HG03175 (cell line): ENCODE results near the gene FARS2.

Source experiments
- ATAC-seq: cut with Tn5 transposase; IDR thresholded peaks from one replicate; pipeline ENCODE4 v1.9.1; 2021; ENCODE audit warnings: mild to moderate bottlenecking, moderate library complexity; ENCODE audit not compliant: unreplicated experiment

Gene FARS2

DNA sequence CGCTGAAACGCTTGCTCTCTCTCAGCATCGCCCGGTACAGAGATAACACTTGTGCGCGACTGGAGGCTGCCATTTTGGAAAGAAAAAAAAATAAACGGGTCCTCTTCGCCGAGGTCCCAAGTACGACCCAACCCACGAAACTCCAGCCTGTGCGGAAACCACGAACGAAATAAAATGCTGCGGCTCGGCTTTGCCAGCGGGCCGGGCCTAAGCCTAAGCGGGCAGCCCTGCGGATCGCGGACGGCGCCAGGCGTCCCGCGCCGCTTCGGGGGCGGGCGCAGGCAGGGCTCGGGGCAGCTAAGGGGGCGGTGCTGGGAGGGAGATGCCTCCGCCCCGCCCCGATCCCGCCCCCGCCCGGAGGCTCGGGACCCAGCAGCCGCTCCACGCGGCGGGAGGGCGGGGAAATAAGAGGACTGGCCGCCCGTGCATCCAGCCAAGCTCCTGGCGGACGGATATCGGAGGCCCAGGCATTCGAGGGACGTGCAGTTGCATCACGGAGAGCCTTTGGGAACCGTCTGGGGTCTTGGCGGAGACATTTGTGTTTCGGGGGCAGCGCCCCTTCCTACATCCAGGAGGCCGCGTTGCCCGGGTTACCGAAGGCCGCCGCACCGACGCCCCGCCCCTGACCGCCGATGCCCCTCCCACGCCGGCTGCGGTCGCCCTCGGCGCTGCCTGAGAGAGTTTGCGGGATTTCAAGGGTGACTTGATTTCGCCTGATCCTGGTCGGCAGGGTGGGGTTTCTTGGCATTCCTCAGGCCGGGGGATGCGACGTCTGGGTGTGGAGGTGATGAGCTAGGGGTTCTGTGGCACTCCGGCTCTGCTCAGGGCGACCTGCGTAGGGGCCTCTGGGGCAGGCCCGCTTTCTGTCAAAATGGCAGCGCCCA is at the start of gene FARS2, which contains the start of gene LYRM4:
FARS2 (plus strand) TSS at position 853 of the 884 bp plus-strand sequence.
LYRM4 (minus strand) TSS at position 290 of the 884 bp plus-strand sequence; CDS start at position 73, 217 bp downstream.
- peak; percentile 80 for ATAC-seq

DNA sequence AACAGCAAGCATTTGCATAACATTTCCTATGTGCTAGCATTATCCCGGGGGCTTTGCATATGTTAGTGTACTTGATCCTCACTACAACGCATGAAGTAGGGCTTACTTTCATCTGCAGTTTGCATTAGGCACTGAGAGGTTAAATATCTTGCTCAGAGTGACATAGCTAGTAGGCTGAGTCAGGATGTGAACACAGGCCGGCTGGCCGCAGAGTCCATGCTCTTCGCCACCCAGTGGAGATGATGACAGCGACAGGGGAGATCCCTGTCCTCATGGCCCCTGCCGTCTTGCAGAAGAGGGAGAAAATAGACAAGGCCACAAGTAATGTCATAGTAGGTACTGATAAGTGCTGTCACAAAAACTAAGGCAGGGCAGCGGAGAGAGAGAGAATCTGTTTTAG is 47.5 kb upstream of the FARS2 start:
- ATAC-seq, result no peak

DNA sequence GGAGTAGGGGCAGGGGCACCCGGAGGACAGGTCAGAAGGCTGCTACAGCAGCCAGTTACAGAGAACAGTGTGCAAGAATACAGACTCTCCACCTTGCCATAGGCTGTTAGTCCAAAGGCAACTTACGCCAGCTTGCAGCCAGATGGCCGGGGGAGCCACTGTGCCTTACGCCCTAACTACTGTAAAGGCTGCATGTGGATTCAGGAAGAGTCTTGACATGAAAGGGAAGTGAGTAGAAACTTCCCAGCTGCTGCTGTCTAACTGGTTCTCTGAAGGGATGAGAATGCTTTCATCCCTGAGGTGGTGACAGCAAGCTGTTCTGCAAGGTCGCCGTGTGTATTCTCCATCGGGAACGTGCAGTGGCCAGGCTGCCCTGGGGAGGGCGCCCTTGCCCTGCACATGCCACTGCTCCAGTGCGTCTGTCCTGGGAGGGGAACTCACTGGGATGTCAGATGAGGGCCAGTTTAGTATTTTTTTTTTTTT is 46.7 kb upstream of the FARS2 start:
- ATAC-seq, result no peak

DNA sequence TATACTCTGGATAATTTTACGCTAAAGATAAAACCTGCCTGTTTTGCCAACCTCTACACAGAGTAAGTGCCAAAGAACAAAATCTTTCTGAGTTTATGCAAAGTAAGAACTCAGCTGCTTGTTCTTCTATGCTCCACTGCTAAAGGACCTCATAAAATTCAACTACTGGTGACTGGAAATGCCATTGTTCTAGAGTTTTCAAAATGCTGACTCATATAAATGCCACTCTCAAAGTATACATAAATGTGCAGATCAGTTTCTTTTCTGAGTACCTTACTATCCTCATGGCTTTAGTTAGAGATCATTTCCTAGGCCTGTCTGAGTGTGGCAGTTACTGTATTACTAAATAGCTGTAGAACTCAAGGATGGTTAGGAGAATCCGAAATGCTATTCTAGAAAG is 46.2 kb upstream of the FARS2 start:
- no peak for ATAC-seq

DNA sequence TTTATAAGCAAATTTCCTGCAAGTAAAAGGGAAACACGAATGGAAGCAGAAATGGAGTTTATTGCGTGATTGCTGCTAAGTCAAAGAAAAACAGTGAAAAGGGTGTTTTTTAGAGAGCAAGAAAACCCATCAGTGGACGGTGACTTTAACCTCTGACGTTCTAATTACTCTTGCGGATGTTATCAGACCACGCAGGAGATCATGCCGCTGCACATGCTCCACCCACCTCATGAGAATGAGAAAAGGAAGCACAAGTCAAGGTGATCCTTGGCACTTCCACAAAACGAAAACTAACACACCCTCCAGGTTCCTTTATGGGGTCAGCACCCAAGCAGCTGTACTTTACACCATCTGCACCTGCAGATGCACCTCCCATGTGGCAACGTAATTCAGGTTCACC is 45.5 kb upstream of the FARS2 start:
- no peak for ATAC-seq

DNA sequence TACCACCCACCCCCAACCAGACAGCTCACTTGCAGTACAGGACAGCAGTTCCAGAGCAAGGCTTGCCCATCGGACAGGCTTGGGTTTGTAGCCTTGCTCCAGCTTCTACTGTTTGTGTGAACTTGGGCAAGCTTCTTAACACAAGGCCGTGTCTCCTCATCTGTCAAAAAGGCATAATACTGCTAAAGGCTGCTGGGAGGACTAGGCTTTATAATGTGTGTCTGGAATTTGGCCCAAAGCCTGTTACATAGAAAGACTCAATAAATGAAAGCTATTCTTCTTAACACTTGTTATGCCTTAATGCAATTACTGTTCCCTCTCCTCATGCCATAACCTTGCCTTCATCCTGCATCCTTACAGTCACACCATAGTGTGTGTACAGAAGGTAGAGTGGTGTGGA is 44.0 kb upstream of the FARS2 start:
- no peak for ATAC-seq

DNA sequence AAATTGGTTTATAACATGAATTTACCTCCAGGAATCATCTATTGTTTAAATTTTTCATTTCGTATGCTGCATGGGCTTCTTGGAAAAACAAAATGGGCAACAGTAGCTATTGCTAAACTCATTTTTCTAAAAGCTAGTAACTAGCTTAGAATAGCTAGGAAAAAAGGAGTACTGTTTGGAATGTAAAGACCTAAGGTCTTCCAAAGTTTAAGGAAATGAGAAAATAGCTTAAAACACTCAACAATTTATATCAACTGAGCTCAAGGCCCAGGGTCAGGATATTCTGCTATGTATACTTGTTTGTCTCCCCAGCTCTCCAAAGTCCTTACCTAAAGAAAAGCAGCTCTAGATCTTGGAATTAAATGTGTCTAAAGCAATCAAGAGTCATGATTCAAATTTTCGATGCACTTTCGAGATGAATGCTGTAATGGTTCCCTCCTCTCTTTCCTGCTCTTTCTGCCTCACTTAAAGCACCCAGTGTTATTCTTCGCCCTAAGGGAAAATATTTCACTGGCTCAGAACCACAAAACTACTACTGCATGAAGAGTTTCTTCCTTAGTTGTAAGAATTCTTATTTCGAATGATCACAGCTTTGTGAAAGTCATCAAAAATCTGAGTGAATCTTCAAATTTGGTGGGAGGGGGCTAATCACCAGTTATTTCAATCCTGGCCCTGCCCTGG is 42.2 kb upstream of the FARS2 start:
- ATAC-seq, result no peak

DNA sequence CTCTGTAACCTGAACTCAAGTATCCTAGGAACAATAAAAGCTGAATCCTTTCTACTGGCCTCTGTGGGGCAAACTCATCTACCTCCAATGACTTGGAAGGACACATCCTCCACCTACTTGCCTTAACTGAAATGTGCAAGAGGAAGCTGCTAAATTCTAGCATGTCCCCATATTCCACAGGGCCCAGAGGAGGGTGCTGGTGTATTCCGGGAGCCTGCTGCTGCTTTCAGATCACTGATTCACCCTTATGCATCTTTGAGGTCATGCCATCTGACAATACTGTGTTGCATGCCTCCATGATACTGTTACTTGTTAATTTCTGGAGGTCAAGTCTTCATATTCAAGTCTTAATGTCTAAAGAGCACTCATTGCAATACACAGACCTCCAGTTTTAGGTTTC is 40.9 kb upstream of the FARS2 start:
- no peak for ATAC-seq

DNA sequence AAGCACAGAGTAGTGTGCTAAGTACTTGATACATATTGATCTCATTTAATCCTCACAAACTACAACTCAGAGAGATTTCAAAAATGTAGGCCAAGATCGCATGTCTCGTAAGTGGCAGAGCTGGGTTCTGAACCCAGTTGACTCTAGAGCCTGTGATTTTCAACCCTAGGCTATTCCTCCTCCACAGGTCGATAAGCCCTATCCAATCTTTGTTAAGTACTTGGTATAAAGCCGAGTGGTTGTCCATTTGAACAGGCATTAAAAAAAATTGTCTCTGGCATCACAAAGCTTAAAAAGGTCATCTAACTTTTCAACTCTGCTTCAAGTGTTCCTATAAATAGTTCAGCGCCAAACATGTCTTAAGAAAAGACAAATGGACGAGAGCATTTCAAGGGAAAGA is 38.0 kb upstream of the FARS2 start:
- no peak for ATAC-seq

DNA sequence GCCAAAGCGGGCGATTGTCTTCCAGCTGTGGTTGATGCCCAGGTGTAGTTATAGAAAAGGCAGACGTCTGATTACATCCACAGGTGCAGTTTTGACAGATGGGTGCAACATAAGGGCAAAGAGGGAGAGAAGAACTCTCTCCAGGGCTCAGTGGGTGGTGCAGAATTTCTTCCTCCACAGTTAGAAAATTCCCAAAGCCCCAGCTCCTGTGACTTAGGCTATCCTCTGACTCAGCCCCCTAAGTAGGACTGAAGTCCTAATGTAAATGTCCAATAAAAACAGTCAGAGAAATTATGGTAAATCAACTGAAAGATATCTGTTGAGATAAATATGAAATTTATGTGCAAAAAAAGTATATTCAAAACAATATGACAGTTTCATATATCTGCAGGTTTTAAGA is 32.0 kb upstream of the FARS2 start:
- no peak for ATAC-seq

DNA sequence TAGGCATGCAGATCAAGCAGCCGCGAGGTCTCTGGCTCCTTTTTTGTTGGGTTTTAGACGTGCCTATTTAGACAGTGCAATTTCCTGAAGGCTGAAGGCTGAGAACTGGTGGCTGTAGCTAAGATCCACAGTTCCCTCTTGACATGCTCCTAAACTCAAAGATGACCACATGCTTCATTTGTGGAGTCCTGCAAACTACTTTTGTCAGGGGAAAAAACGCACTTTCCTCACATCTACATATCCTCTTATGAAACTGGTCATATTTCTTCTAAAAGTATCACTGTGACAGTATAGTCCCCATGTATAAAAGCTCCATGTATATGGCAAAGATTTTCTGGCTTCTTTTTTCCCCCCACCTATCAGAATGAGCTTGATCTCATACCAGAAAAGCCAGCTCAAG is 31.2 kb upstream of the FARS2 start:
- ATAC-seq, result no peak

DNA sequence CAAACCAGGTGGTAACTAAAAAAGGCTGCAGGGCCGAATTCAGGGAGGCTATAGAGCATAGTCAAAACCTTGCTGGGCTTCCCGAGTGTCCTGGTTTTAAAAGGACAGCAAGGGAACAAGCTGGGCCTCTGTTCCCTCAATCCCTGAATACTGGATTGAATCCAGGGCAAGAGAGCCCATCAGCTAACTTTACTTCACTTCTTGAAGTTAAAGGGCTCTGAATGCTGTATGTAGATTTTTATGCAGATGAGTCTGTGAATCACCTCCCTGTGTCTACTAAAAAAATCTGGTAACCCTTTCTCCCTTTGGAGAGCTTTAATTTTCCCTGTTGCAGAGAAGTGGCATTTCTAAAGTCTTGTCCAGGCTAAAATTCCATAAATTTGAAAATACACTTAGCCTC is 30.0 kb upstream of the FARS2 start:
- no peak for ATAC-seq

DNA sequence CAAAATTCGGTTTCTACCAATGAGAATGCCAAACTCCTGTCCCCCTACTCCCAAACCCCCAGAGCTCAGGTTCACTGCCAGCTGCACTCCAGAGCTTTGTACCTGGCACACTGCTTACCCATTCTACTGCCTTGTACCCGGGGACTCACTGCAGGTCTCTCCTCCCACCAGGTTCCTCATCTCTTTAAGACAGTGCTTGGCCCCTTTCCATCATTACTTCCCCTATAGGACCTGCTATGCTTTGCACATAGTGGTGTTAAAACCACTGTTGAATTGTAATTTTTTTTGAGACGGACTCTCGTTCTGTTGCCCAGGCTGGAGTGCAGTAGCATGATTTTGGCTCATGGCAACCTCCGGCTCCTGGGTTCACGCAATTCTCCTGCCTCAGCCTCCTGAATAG is 26.4 kb upstream of the FARS2 start:
- no peak for ATAC-seq

DNA sequence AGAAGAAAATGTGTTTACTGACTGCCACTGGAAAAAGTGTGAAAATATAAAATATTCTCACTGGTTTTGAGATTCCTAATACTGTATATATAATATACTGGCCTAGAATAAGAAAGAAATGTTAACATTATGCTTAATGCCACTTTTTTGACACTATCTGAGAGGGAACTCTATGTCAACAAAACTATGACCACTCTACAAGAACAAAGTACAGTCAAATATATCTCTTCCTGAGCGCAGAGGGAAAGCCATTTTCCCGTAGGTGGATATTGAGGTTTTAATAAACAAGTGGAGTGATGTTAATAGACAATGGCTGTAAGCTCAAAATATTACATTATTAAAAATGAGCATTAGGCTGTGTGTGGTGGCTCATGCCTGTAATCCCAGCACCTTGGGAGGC is 25.5 kb upstream of the FARS2 start:
- ATAC-seq, result no peak

DNA sequence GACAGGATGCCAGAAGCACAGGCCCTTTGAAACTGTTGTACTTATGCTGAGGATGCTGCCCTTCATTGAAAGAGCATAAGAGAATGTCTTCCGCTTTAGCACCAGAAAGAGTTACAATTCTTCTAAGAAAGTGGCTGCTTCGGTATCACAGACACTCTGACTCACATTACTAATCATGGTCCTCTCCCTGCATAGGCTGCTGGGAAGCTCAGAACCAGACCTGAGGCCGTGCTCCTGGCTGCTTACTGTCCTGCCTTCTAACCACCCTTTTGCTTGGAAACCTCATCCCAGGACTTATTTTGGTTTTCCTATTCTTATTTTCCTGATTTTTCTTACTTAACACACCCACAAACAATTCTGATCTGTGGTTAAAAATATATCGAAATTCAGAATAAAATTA is 23.5 kb upstream of the FARS2 start:
- ATAC-seq, result no peak

DNA sequence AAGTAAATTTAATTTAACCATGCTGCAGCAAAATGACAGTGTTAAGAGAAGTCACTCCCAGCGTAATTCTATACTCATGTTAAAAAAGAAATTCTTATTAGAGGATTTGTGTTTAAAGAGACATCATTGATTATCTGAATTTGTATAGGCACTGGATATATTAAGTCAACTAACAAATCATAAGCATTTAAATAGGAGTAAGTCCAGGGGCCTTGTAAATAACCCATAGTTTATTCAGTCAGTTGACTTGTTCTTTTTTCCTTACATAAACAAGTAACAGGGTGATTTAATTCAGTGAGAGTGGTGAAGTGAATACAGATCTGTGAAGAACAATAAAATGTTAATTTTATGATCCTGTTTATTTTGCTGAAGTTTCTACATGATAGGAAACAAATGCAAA is 23.0 kb upstream of the FARS2 start:
- ATAC-seq, result no peak

DNA sequence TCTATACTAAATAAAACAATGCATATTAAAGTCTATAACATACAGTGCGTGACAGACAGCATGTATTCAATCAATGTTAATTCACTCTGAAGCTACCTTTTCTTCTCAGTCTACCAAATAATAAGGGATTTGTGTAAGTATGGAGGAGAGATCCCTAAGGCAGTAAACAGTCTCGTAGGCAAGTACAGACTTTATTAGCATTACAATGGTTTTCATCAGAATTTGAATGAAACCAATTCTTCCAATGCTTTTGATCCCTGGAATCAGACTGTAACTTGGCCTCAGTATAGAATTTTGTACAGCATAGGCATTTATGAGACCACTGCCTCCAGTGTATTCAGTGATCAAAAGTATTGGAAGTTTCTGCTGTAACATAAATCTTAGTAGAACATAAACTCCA is 20.1 kb upstream of the FARS2 start:
- ATAC-seq, result no peak

DNA sequence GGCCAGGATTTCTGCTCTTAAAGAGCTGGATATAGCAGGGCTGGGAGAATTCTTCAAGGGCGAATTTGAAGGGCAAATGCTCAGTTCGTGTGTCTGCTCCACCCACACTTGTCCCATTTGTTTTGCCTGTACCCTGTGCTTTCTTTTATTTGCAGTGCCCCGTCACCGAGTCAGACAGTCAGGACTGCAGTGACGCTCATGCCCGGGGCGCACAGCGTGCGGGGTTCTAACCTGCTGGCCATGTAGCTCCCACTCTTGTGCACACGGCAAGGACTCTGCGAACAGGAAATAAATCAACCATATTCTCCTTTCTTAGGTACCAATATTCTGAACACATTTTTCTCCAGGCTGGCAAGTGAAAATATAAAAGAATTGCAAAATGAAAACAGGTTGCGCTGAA is 18.2 kb upstream of the FARS2 start:
- ATAC-seq, result no peak

DNA sequence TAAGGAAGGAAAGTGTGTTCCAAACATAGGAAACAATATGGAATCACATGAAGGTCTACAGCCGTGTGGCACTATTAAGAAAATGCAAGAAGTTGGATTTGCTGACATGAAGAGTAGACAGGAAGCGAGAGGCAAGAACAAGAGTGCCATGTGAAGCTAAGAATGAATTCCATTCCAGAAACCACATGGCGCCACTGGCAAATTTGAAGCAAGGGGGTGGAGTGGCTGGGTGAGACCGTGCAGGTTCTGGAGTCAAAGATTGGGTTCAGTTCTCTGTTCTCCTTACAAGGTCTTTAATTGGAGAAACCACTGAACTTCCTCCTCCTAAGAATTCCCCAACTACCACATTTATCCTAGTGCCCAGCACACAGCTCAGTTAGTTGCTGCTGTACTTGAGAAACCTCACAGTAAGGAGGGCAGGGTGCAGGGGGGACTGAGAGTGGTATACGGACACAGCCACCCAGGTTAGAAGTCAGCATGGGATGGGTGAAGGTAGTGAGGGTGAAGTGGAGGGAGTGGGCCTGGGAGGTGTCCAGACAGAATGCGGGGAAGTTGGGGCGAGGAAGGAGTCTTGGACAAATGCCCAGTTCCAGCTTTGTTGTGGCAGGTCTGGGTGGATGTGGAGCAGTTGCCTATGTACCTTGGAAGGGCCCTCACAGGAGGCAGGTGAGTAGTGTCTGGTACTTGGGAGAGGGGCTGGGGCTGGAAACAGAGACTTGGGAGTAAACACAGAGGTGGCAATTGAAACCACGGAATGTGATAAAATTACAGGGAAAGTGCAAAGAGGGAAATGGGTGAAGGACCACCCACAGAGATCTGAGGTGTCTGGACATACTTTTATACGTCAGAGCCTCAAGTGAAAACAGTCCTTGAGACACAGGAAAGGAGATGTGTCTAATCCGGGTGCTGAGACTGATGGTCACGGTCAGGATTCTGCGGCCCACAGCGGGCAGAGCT is 14.9 kb upstream of the FARS2 start:
- ATAC-seq, result no peak

DNA sequence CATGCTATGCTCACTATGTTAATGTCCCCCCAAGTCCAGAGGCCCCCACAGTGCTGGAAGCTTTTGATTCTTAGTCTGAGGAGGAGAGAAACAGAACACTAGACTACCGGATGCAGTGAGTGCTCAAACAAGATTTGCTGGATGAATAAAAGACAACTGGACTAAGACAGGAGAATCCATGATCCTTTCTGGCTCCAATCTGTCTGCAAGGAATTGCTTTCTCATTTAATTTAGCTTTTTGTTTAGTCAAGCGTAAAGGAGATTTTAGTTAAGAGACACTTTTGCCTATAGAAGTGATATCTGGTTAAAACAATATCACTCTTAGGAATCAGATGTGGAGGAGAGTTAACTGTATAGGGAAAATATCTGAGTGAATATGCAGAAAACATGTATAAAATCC is 14.1 kb upstream of the FARS2 start:
- no peak for ATAC-seq
